GM12878 (cell line): Measurements from ENCODE around the gene FAM98C.

Source experiments
- CBX3 ChIP-seq: fragments of 200-600 bp; sonication (generic); IDR thresholded peaks from 2 replicates; pipeline ENCODE4 v1.6.1; 2016; ENCODE audit warnings: low read depth, borderline replicate concordance
- CEBPB ChIP-seq, 2 experiments: fragments of 150-350 bp in 1 of 2; IDR thresholded peaks; 2 replicates each; pipeline ENCODE4 v1.6.1; 2012 to 2014; ENCODE audit warnings: low read depth in 2 of 2, low read length in 2 of 2, borderline replicate concordance in 1 of 2, inconsistent platforms in 1 of 2
- CTCF ChIP-seq, 3 experiments: IDR thresholded peaks in 2 of 3; conservative IDR thresholded peaks in 1 of 3; 2 replicates each; pipeline ENCODE4 v1.5.1; 2011; ENCODE audit warnings: low read depth in 3 of 3, low read length in 3 of 3, mild to moderate bottlenecking in 3 of 3, control low read depth in 2 of 3, moderate library complexity in 2 of 3, inconsistent platforms in 1 of 3, mixed read lengths in 1 of 3; ENCODE audit not compliant: control insufficient read depth in 2 of 3, insufficient read depth in 1 of 3; ENCODE audit errors: extremely low read depth in 1 of 3
- JUNB ChIP-seq: IDR thresholded peaks from 2 replicates; pipeline ENCODE4 v1.6.1; 2016; ENCODE audit warnings: antibody characterized with exemption, mild to moderate bottlenecking
- MXI1 ChIP-seq: fragments of 150-350 bp; IDR thresholded peaks from 2 replicates; pipeline ENCODE4 v1.6.1; 2011; ENCODE audit warnings: low read depth, mild to moderate bottlenecking, inconsistent platforms, low read length, improper control_type of control experiment
- NRF1 ChIP-seq: conservative IDR thresholded peaks from 2 replicates; pipeline ENCODE4 v1.6.1; 2011; ENCODE audit warnings: mild to moderate bottlenecking, low read depth, low read length, improper control_type of control experiment
- POLR2A ChIP-seq: IDR thresholded peaks from 2 replicates; pipeline ENCODE4 v1.6.1; 2011; ENCODE audit warnings: low read depth, mild to moderate bottlenecking, low read length
- SREBF2 ChIP-seq: IDR thresholded peaks from 2 replicates; pipeline ENCODE4 v1.6.1; 2012; ENCODE audit warnings: mild to moderate bottlenecking, low read length
- SRF ChIP-seq, 2 experiments: IDR thresholded peaks; 2 replicates each; pipeline ENCODE4 v1.6.1; 2011; ENCODE audit warnings: low read depth in 2 of 2, low read length in 2 of 2, mild to moderate bottlenecking in 1 of 2, moderate library complexity in 1 of 2
- USF2 ChIP-seq: IDR thresholded peaks from 2 replicates; pipeline ENCODE4 v1.6.1; 2011; ENCODE audit warnings: low read depth, low read length, improper control_type of control experiment, borderline replicate concordance
- YY1 ChIP-seq: IDR thresholded peaks from 2 replicates; pipeline ENCODE4 v1.6.1; 2011; ENCODE audit warnings: low read depth, mild to moderate bottlenecking, low read length

GRCh38 chr19:38452430-38453366 lies 49.8 kb downstream of the FAM98C start:
- TF ChIP-seq USF2 (no peak), SRF (IDR thresholded peaks at IDR 0.05; ENCODE audit: low read depth in 2 of 2, low read length in 2 of 2) (no peak), YY1 (no peak), NRF1 (no peak), POLR2A (no peak), CTCF (IDR thresholded peaks at IDR 0.05 in 2 of 3, conservative IDR thresholded peaks at IDR 0.05 in 1 of 3; ENCODE audit: control insufficient read depth in 2 of 3, extremely low read depth in 1 of 3, insufficient read depth in 1 of 3, low read depth in 3 of 3, low read length in 3 of 3) (no peak), CBX3 (no peak), MXI1 (no peak), CEBPB (IDR thresholded peaks at IDR 0.05; ENCODE audit: borderline replicate concordance in 1 of 2, low read depth in 2 of 2, low read length in 2 of 2) (no peak), SREBF2 (no peak), JUNB (no peak)
